Lung microvascular endothelial cell (primary cell): ENCODE data around the gene AOX1. TPM values are rescaled to one million over a fixed set of nuclear protein-coding genes. Genes with fewer than 3 reads are reported as not detected.
"Not testable (repeated sequence)": the region's sequence is repeated elsewhere in the genome, so short reads cannot be mapped to it uniquely, and the experiment has no call there.

Source experiments
- DNase-seq, 2 donors: peaks; one replicate each; pipeline versions ENCODE4 v3.0.0 to v3.0.0-alpha.2; 2010; ENCODE audit warnings: low read depth in 2 of 2
- total RNA-seq: library from RNA; depleted of rRNA; stranded (reverse); fragments of >200 nt; gene quantifications from 2 replicates; pipeline ENCODE4 v1.2.1, GENCODE V29; 2014

AOX1 gene
- 0.20 and 6.1 TPM in 2 replicates for total RNA-seq

DNA sequence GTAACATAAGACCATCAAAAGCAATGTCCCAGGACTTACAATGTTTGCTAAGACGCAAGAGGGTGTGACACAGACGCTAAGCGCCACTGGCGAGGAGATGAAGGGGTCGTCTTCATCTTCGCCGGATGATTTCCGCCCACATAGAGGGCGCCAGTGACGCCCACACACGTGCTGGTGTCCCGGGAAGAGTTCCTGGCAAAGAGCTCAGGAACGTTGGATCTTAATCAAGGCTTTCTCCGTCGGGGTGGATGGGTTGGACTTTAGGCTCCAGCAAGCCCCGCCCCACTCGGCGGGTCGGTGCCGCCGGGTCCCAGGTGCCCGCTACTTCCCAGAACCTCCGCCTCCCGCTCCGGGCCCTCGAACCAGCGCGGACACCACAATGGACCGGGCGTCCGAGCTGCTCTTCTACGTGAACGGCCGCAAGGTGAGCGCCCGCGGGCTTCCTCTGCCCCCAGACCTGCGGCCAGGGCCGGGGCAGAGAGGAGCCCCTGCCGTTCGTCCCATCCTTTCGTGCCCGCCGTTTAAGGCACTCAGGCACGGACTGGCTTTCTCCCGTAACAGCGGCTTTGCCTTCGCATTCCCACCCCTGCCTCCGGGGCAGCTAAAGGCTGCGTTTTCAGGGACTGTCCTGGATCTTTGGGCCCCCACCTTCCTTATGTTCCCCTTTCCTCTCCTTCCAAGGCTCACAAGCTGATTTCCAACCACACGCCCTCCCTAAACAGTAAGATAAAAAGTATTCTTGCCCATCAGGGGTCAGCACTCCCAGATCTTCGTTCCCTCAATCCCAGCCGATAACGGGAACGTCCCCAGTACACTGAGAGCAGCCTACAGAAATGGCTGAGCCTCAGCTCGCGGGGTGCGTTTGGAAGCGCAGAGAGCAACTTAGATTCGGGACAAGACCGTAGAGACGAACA lies at the start of gene AOX1:
AOX1 (plus strand) TSS at position 285 of the 914 bp plus-strand sequence; CDS start at position 380, 95 bp downstream.
- DNase-seq, result peak; percentile 22 to 31

DNA sequence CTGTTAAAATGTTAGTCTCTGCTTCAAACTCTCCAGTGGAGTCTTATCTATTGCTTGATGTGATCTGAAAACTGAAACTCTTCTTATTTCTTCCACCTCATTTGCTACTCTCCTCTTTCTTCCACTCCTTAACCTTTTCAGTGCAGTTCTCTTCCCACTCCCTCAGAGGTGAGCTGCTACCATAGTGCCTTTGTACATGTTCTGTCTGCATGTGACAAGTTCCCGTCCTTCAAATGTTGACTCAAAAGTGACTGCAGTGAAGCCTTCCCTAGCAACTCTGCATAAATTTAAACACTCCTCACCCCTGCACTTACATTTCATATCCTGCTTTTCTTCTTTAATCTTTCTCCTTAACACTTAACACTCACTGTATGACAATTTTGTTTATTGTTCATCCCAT lies 47.7 kb upstream of the AOX1 start:
- DNase-seq, result no peak

DNA sequence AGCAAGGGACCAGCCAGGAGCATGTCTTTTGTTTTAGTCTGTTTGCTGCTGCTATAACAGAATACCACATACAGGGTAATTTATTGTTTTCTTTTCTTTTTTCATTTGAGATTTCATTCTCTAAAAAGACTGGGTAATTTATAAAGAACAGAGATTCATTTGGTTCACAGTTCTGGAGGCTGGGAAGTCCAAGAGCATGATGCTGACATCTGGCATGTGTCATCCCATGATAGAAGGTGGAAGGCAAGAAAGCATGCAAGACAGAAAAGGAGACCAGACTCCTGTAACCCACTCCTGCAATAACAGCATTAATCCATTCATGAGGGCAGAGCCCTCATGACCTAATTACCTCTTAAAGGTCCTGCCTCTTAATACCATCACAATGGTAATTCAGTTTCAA lies 45.0 kb upstream of the AOX1 start:
- DNase-seq, result no peak

DNA sequence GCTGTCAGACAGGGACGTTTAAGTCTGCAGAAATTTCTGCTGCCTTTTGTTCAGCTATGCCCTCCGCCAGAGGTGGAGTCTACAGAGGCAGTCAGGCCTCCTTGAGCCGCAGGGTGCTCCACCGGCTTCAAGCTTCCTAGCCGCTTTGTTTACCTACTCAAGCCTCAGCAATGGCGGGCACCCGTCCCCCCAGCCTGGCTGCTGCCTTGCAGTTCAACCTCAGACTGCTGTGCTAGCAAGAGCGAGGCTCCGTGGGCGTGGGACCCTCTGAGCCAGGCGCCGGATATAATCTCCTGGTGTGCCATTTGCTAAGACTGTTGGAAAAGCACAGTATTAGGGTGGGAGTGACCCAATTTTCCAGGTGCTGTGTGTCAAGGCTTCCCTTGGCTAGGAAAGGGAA lies 19.2 kb upstream of the AOX1 start:
- DNase-seq, result not testable (repeated sequence)

DNA sequence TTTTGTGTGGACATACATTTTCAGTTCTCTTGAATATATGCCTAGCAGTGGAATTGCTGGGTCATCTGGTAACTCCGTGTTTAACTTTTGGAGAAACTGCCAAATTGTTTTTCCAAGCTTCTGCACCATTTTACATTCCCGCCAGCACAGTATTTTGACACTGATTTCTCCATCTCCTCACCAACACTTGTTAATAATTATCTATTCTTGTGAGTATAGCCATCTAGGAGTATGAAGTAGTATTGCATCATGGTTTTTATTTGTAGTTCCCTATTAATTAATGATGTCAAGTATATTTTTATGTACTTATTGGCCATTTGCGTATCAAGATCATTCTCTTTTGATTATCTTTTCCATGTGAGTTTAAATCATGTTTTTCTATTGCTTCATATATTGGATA lies 17.9 kb upstream of the AOX1 start:
- no peak for DNase-seq

DNA sequence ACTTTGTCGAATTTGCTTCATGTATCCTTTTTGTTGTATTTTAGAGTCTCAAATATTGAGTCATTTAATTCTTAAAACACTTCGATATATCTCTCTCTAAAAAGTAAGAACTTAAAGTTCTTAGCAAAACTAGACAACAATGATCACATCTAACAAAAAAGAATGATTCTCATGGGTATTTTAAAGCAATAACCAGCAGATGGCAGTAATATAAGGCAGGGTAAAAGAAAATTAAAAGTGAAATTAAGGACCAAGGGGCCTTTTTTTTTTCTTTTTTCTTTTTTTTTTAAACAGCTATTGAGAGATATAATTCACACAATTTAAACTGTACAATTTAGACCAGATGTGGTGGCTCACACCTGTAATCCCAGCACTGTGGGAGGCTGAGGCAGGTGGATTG lies 9.9 kb upstream of the AOX1 start:
- peak; percentile 18 to 36 for DNase-seq

DNA sequence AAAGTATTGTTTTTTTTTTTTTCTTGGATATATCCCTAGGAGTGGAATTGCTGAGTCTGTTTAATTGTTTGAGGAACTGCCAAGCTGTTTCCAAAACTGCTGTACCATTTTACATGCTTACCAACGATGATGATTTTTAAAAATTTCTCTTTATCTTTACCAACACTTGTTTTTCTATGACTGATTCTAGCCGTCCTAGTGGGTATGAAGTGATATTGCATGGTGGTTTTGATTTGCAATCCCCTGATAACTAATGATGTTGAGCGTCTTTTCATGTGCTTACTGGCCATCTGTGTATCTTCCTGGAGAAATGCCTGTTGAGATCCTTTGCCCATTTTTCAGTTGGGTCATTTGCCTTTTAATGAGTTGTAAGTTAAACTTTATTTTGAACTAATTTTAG lies 8.8 kb upstream of the AOX1 start:
- no peak for DNase-seq

DNA sequence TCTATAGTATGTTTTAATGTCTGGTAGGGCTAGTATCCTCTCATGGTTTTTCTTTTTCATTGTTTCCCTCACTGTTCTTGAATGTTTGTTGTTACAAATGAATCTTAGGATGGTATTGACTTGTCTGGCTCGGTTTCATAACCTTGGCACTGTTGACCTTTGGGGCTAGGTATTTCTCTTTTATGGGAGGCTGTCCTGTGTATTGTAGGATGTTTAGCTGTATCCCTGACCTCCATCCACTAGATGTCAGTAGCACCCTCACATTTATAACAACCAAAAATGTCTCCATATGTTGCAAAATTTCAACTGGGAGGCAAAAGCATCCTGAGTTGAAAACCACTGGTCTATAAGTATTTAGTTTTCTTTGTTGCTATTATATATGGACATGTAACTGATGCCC lies 7.0 kb upstream of the AOX1 start:
- DNase-seq, result peak; percentile 20 to 42

DNA sequence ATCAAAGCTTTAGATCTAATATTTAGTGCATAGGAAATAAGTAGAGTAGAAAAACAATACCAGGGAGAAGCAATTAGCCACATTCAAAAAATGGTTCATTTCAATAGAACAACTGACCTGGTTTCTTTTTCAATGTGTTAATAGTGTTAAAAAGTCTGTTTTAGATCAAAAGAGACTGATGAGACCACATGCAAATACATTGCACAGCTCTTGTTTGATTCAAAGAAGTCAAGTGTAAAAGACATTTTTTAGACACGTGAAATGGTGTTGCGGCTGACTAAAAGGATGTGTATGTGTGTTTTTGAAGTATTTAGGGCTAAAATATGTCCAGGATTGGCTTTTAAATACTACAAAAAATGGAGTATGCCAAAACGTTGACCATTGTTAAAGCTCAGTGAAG lies 1.2 kb upstream of the AOX1 start:
- DNase-seq, result no peak

DNA sequence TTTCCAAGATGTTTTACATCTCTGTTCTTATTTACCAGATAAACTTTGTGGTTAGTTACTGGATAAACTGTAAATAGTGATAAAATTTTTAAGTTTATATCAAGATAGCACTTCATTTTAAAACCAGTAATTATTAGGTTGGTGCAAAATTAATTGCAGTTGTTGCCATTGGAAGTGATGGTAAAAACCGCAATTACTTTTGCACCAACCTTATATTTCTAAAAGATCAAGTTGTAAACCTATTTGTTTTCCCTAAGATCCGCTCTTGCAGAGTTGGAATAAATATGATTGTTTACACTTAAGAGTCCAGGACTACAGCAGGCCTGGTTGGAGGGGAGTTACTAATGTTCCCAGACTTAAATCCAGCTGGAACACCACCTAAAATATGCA lies 479 bp upstream of the AOX1 start:
- DNase-seq, result no peak

DNA sequence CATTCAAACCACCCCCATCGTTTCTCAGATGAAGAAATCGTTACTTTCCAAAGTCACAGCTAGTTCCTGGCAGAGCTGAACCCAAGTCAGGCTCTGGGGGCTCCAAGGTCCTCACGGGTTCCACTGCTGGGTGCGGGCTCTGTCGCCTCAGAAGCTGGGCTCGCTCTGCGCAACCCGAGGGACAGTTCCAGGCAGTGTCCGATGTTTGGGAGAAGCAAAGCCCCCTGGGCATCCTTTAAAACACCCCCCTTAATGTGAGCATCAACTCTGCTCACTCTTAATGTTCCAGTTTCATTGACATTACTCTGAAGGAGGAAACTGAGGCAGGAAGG lies 796 bp downstream of the AOX1 start:
- no peak for DNase-seq

DNA sequence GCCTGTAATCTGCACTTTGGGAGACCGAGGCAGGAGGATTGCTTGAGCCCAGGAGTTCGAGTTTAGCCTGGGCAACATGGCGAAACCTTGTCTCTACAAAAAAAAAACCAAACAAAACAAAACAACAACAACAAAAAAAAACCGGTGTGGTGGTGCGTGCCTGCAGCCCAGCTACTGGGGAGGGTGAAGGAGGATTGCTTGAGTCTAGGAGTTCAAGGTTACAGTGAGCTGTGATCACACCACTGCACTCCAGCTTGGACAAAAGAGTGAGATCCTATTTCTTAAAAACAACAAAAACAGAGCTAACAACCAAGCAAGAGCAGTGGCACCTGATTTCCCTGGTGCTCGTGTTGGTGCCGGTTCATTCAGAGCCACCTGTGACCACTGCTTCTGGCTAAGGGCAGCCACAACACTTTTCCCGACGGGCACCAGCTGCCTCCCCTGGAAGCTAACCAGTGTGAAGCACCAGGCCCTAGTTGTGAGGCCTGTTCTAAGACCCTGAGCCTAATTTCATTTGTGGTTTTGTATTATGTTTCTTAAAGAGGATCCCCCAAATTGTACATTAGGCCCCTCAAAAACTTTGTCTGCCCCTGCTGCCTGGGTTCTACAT lies 1.3 kb downstream of the AOX1 start:
- no peak for DNase-seq

DNA sequence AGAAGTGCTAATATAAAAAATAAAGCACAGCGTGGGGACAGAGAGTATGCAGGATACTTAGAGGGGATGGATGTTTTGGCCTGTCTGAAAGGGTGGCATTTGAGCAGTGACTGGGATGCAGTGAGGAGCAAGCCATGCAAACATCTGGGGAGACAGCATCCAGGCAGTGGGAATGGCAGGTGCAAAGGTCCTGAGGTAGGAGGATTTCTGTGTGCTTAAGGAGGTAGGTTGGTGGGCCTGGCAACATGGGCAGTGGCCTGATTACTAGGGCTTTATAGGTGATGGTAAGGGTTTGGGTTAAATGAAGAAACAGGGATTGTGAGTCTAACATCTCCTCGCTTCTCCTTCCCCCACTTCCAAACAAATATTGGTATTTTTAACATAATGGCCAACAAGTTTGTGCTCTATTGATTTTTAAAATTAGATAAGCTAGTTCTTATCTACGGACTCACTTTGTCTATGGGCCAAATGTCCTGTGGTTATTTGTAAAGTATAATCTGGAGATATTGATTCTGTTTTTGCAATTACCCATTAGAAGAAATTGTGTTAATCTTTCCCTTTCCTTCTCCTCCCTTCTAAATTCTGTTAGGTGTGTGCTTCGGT lies 2.4 kb downstream of the AOX1 start:
- DNase-seq, result no peak

DNA sequence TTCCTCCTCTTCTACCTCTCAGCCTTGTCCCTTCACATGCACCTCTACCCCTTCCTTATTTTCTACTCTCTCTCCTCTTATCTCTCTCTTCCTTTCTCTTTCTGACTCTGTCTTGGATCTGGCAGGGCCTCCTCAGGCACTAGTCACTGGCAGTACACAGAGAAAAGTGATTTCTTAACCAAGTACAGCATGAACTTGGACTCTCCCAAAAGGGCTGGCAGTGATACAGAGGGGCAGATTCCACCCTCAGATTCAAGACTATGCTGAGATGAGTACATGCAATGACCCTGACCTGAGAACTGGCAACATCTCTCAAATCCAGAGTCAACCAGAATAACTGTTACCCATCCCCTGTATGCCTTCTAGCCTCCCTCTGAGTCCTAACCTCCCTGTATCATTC lies 4.3 kb downstream of the AOX1 start:
- DNase-seq, result no peak

DNA sequence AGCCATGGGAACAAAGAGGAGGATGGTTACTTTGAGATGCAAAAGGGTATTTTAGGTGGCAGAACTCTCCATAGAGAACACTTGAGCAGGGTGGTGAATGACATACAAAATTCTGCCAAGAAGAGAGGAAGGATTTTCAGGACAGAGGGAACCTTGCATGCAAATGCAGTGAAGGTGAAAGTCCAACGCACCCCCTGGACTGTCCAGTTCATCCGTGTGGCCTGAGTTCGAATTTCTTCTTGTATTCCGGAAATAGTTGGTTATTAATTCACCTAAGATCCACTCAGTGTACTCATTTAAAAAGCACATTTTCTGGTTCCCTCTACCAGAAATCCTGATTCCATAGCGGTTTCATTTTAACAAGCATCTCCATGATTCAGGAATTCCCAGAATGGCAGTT lies 5.5 kb downstream of the AOX1 start:
- no peak for DNase-seq

DNA sequence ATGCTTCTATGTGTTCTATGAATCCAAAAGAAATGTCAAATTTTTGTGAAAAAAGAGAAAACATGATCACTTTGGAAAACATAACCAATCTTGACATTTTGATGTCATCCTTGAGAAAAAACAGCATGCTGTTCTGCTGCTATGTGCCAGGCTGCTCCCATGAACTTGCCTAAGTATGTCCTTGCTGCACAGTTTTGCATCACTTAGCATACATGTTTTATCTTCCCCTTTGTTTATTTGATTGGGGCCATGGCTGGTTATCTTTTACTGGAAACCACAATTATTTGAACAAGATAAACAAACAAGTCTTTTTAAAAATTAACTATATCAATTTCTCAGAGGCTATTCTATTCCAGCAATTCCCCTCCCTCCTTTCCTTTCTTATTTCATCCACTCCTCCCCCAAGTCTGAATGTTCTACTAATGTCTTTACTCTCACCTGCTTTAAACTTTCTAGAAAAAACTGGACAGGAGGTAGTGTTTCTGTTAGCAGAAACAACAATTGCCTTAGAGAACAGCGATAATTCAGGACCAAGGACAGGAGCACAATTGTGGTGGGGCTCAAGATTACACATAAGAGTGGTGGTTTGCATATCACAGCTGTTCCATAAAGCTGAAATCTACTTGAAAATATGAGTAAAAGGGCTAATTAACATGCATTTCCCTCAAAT lies 6.7 kb downstream of the AOX1 start:
- DNase-seq, result peak; percentile 24 to 41

DNA sequence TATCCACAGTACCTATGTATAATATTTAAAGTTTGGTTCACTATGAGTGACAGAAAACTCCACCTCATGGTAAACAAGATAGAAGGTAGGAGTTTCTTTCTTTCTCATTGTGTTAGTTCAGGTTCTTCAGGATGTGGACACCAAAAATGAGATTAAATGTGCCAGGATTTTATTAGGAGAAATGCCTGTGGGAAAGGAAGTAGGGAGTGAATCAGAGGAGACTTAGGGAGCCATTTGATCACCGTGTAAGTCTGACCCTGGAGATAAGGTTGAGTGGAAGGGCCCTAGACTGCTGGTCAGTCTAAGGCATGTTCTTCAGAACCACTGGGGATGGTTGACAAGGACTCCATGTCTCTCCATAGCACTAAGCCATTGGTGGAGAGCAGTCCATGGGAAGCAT lies 8.1 kb downstream of the AOX1 start:
- DNase-seq, result no peak

DNA sequence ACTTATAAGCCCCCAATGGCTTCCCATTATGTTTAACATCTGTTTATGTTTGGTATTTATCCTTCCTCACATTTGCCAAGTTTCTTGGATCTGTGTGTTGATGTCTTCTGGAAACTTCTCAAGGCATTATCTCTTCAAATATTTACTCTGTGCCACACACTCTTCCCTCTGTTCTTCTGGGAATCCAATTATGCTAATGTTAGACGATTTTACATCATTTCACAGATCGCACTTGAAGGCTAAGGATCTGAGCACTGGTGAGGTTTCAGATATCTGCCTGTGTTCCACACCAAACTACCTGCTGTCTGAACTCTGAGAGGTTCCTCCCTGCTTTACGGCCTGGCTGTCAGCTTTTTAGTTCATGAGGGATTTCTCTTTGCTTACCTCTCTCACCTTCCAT lies 10.1 kb downstream of the AOX1 start:
- no peak for DNase-seq

DNA sequence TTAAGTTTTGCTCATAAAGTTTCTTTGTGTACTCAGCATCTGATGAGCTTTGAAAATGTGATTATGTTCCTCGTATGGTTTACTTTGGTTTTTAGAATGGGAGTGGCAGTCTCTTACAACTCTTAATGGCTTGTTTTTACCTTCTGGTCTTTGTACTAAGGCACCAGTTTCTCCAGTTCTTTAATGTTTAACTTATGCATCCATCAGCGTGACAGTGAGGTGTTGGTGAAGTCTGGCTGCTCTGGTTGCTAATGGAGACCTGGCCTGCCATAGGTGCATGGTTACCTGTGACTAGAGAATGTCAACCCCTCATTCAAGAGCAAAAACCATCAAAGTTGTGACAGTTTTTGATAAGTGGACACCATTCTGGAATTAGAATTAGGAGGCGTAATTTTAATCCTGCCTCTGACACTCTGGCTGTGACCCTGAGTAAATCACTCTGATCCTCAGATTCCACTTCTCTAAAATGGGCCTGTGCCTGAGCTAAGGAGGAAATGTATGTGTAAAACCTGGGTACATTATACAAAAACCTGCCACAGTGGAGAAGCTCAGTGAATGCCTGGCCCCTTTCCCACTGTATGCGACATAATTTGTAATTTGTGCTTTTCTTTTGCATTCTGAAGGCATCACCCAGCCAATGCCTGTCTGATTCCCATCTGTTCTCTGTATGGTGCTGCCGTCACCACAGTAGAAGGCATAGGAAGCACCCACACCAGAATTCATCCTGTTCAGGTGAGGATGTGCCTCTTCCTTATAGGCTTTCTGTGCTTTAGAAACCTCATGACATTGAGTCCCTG lies 11.2 kb downstream of the AOX1 start:
- no peak for DNase-seq

DNA sequence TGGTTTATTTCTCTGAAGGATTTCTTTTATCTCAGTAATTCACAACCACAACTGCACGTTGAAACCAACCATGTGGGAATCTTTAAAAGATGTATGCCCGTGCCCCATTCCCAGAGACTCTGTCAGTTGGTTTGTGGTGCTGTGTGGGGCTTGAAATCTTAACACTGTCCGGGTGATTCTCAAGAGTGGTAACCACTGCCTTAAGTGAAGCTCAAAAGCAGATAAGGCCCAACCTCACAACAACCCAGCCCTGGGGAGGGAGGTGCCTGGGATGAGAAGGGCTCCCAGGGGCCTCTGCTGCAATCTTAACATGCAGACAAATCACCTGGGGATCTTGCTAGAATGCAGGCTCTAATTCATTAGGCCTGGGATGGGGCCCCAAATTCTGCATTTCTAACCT lies 13.4 kb downstream of the AOX1 start:
- no peak for DNase-seq

DNA sequence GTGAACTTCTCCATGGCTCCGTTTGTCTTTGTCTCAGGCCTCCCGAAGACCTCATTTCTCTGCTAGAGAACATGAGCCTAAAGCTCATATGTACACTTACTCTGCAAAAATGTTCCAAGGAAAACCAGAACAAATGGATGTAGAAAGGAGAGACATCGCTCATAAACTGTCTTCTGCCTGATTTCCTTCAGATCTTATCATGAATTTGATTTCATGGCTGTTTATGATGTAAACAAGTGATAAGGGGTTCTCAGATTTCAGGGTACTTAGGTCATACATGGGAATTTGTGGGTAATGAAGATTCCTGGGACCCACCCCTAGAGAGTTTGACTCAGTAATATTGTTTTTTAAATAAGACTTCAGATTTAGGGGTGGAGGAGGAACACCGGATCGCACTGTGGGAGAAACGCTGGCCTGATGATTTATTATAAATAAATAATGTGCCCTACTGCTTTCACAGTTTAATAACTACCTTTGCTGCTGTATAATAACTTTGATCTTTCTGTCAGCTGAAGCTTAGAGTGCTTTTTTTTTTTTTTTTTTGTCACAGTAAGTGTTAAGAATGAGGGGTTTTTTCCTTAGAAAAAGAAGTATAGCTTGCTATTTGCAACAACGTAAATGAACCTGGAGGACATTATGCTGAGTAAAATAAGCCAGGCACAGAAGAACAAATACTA lies 14.9 kb downstream of the AOX1 start:
- no peak for DNase-seq
